ENCODE results near the gene DLG4. TPM values are rescaled to one million over a fixed set of nuclear protein-coding genes. Genes with fewer than 3 reads are reported as not detected.
A peak's percentile ranks its signal among the peaks of the same experiment; 100 is the strongest.

DLG4 gene
- total RNA-seq, 1 experiment from 2014 or later = 59.7 TPM

DNA sequence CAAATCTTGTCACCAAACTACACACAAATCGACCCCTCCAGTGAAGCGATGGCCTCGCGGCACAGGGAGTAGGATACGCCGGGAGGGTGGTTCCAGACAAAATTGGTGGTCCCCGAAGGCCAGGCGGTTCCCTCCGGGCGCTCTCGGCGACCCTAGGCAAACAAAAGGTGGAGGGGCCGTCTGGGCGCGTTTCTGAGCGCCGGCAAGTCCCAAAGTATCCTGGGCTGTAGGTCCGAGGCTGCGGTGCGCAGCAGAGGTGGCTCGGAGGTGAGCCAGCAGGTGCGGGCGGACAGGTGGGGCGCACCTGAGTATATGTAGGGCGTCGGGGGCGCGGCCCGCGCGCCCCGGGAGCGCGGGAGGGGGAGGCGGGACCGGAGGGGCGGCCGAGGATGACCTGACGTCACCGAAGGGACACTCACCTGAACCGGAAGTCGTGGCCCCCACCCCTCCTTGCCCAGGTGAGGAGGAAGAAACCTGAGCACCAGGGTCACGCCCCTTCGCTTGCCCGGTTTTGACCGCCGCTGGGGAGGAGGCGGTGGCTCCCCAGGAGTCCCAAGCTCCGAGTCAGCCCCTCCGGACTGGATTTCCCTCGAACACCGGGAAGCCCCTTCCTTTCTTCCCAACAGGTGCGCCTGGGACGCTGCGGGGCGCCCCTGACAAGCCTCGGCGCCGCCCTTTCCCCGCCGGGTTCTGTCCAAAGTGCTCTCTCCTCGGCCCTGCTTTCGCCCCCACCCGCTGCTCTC, 42.7 kb upstream of the DLG4 start, which contains the start of gene CLDN7 (continued):
- TF ChIP-seq PRDM15 (CRISPR knock-in tag; IDR thresholded peaks at IDR 0.05) (peak; percentile 66), NR1H2 (CRISPR knock-in tag; IDR thresholded peaks at IDR 0.05) (no peak), KAT7 (CRISPR knock-in tag; IDR thresholded peaks at IDR 0.05; ENCODE audit: borderline replicate concordance) (no peak), CDX4 (CRISPR knock-in tag; IDR thresholded peaks at IDR 0.05; ENCODE audit: borderline replicate concordance) (no peak), USF1 (CRISPR knock-in tag; IDR thresholded peaks at IDR 0.05) (peak; percentile 31; the same call in 1 of the 2 replicates), MXD4 (CRISPR knock-in tag; IDR thresholded peaks at IDR 0.05; ENCODE audit: borderline replicate concordance) (no peak), ZBTB21 (CRISPR knock-in tag; IDR thresholded peaks at IDR 0.05; ENCODE audit: borderline replicate concordance) (peak; percentile 92), TEAD1 (CRISPR knock-in tag; IDR thresholded peaks at IDR 0.05) (peak; percentile 76), USF2 (CRISPR knock-in tag; IDR thresholded peaks at IDR 0.05) (peak; percentile 38), FOXJ3 (CRISPR knock-in tag; IDR thresholded peaks at IDR 0.05; ENCODE audit: borderline replicate concordance) (no peak), ARID4B (CRISPR knock-in tag; IDR thresholded peaks at IDR 0.05; ENCODE audit: borderline replicate concordance) (no peak; the same call in 1 of the 2 replicates), ATF2 (CRISPR knock-in tag; IDR thresholded peaks at IDR 0.05; ENCODE audit: borderline replicate concordance, low read depth) (no peak), NR3C1 (CRISPR knock-in tag; conservative IDR thresholded peaks at IDR 0.05; ENCODE audit: low read depth) (no peak)
- TF ChIP-seq, protein P1, sequence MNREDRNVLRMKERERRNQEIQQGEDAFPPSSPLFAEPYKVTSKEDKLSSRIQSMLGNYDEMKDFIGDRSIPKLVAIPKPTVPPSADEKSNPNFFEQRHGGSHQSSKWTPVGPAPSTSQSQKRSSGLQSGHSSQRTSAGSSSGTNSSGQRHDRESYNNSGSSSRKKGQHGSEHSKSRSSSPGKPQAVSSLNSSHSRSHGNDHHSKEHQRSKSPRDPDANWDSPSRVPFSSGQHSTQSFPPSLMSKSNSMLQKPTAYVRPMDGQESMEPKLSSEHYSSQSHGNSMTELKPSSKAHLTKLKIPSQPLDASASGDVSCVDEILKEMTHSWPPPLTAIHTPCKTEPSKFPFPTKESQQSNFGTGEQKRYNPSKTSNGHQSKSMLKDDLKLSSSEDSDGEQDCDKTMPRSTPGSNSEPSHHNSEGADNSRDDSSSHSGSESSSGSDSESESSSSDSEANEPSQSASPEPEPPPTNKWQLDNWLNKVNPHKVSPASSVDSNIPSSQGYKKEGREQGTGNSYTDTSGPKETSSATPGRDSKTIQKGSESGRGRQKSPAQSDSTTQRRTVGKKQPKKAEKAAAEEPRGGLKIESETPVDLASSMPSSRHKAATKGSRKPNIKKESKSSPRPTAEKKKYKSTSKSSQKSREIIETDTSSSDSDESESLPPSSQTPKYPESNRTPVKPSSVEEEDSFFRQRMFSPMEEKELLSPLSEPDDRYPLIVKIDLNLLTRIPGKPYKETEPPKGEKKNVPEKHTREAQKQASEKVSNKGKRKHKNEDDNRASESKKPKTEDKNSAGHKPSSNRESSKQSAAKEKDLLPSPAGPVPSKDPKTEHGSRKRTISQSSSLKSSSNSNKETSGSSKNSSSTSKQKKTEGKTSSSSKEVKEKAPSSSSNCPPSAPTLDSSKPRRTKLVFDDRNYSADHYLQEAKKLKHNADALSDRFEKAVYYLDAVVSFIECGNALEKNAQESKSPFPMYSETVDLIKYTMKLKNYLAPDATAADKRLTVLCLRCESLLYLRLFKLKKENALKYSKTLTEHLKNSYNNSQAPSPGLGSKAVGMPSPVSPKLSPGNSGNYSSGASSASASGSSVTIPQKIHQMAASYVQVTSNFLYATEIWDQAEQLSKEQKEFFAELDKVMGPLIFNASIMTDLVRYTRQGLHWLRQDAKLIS (CRISPR knock-in tag; IDR thresholded peaks at IDR 0.05; ENCODE audit: borderline replicate concordance) = no peak
- TF ChIP-seq, protein P2, sequence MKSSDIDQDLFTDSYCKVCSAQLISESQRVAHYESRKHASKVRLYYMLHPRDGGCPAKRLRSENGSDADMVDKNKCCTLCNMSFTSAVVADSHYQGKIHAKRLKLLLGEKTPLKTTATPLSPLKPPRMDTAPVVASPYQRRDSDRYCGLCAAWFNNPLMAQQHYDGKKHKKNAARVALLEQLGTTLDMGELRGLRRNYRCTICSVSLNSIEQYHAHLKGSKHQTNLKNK (CRISPR knock-in tag; IDR thresholded peaks at IDR 0.05) = 0 out of 2 replicates have a peak, but pooled peaks have one; percentile 33
